ENCODE data around the gene GANAB.

GANAB gene

DNA sequence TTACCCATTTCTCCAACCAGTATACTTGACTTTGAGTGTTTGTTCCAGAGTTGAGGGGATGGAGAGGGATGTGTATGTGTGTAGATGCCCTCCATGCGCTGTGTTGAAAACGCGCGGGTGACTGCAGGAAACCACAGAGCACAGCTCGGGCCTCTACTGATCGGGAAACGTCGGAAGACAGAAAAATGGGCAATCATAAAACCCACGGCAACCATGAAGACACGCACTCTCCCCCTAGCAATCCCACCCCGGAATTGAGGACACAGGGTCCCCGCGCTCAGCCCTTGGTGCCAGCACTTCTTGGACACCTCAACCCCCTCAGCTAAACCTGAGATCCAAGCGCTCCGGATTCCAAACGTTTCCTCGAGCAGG, 24.8 kb upstream of the GANAB start:
- peak overlapping the region; percentile 83 for H3K4me3 ChIP-seq (ENCODE audit: low read depth, low read length)
- H4K91ac ChIP-seq (ENCODE audit: low read depth, low read length), result peak overlapping the region; percentile 78
- peak overlapping the region; percentile 36 for H3K4ac ChIP-seq (ENCODE audit: low read depth, low read length)
- peak overlapping the region; percentile 91 for H3K27ac ChIP-seq (ENCODE audit: low read depth, low read length)
- H2BK12ac ChIP-seq (ENCODE audit: low read length), result no peak overlapping the region
- no peaks in the 10 kb centered on the region for H3K27me3 ChIP-seq (ENCODE audit: insufficient read depth, low read length)
- no CpG with 5 or more reads among the region's 17 CpGs for WGBS (ENCODE audit: extremely low coverage, insufficient coverage, insufficient read length)
- peak overlapping the region; percentile 72 for H2BK120ac ChIP-seq (ENCODE audit: insufficient read depth, low read length, poor library complexity)
- H3K4me2 ChIP-seq (ENCODE audit: low read length), result peak overlapping the region; percentile 83
- peak overlapping the region; percentile 86 for H3K9ac ChIP-seq (ENCODE audit: low read length)
- no peaks in the 10 kb centered on the region for H3K9me3 ChIP-seq (ENCODE audit: insufficient read depth, low read depth, low read length)
- H3K4me1 ChIP-seq (ENCODE audit: control insufficient read depth in 1 of 2, insufficient read depth in 2 of 2, low read length in 2 of 2), result peaks cover 8 to 14% of the 10 kb centered on the region in 2 experiments
- peak overlapping the region; percentile 91 for H4K8ac ChIP-seq (ENCODE audit: low read depth, low read length)
- peak overlapping the region; percentile 75 for H4K12ac ChIP-seq (ENCODE audit: low read depth, low read length)
- peak in 1 of 2 donors; percentile 47 for DNase-seq
- H3K79me1 ChIP-seq (ENCODE audit: low read length), result peaks cover 12% of the 10 kb centered on the region
- peak overlapping the region; percentile 94 for H2AFZ ChIP-seq (ENCODE audit: insufficient read depth, low read length, poor library complexity)
- peaks cover 10% of the 10 kb centered on the region for H3K79me2 ChIP-seq (ENCODE audit: control insufficient read depth, insufficient read depth, low read length, poor library complexity)
- H3K23ac ChIP-seq (ENCODE audit: low read length), result no peak overlapping the region
- peaks cover 14 to 22% of the 10 kb centered on the region in 2 experiments for H3K36me3 ChIP-seq (ENCODE audit: control insufficient read depth in 1 of 2, insufficient read depth in 2 of 2, low read length in 2 of 2)
- H3K14ac ChIP-seq (ENCODE audit: low read length), result peak overlapping the region; percentile 89
- no peak overlapping the region for H3K18ac ChIP-seq (ENCODE audit: low read length)
- H2AK5ac ChIP-seq (ENCODE audit: low read length), result no peak overlapping the region
- peak overlapping the region; percentile 80 for H2BK5ac ChIP-seq (ENCODE audit: low read depth, low read length, poor library complexity)

DNA sequence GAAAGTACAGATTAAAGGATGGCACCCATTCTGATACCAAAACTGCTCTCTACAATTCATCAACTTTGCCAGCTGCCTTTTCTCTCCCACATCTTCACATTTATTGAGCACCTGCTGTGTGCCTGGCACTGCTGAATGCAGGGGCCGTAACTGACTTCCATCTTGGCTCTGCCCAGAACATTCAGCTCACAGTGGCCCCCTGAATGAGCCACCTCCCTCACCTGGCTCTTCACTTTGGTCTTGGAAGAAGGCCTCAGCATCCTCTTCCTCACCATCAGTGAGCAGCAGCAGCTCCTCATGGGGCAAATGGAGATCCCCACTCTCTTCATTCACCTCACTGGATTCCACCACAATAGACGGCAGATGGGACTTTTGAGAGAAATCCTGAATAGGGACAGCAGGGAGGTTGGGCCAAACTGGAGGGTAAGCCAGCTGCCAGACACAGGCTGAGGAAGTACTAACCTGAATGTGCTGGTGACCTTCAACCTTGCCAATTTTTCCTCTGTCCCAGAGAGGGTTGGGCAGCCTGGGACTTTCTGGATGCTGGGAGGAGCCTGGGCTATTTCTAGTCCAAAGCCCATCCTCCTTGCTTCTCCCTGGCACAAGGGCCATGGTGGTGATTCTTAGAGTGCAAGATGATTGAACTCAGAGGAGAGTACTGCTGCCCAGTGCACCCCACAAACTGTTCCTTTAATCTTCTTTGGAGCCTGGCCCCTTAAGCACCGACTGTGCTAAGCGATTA, 23.2 kb upstream of the GANAB start:
- peak overlapping the region; percentile 8 for H4K12ac ChIP-seq (ENCODE audit: low read depth, low read length)
- no peak overlapping the region for H4K8ac ChIP-seq (ENCODE audit: low read depth, low read length)
- H2AFZ ChIP-seq (ENCODE audit: insufficient read depth, low read length, poor library complexity), result no peak overlapping the region
- peaks cover 23% of the 10 kb centered on the region for H3K79me1 ChIP-seq (ENCODE audit: low read length)
- no CpG with 5 or more reads among the region's 4 CpGs for WGBS (ENCODE audit: extremely low coverage, insufficient coverage, insufficient read length)
- H3K27ac ChIP-seq (ENCODE audit: low read depth, low read length), result no peak overlapping the region
- H3K36me3 ChIP-seq (ENCODE audit: control insufficient read depth in 1 of 2, insufficient read depth in 2 of 2, low read length in 2 of 2), result peaks cover 14 to 20% of the 10 kb centered on the region in 2 experiments
- no peak overlapping the region for H3K23ac ChIP-seq (ENCODE audit: low read length)
- no peak overlapping the region for H3K14ac ChIP-seq (ENCODE audit: low read length)
- H3K27me3 ChIP-seq (ENCODE audit: insufficient read depth, low read length), result no peaks in the 10 kb centered on the region
- no peaks in the 10 kb centered on the region for H3K9me3 ChIP-seq (ENCODE audit: insufficient read depth, low read depth, low read length)
- H3K9ac ChIP-seq (ENCODE audit: low read length), result no peak overlapping the region
- H3K4me2 ChIP-seq (ENCODE audit: low read length), result no peak overlapping the region
- no peak overlapping the region for H3K18ac ChIP-seq (ENCODE audit: low read length)
- peaks cover 13 to 17% of the 10 kb centered on the region in 2 experiments for H3K4me1 ChIP-seq (ENCODE audit: control insufficient read depth in 1 of 2, insufficient read depth in 2 of 2, low read length in 2 of 2)
- DNase-seq, result no peak
- H2BK120ac ChIP-seq (ENCODE audit: insufficient read depth, low read length, poor library complexity), result no peak overlapping the region
- no peak overlapping the region for H3K4ac ChIP-seq (ENCODE audit: low read depth, low read length)
- no peak overlapping the region for H3K4me3 ChIP-seq (ENCODE audit: low read depth, low read length)
- H2BK12ac ChIP-seq (ENCODE audit: low read length), result no peak overlapping the region
- peaks cover 24% of the 10 kb centered on the region for H3K79me2 ChIP-seq (ENCODE audit: control insufficient read depth, insufficient read depth, low read length, poor library complexity)
- no peak overlapping the region for H2BK5ac ChIP-seq (ENCODE audit: low read depth, low read length, poor library complexity)
- H4K91ac ChIP-seq (ENCODE audit: low read depth, low read length), result no peak overlapping the region
- H2AK5ac ChIP-seq (ENCODE audit: low read length), result no peak overlapping the region

DNA sequence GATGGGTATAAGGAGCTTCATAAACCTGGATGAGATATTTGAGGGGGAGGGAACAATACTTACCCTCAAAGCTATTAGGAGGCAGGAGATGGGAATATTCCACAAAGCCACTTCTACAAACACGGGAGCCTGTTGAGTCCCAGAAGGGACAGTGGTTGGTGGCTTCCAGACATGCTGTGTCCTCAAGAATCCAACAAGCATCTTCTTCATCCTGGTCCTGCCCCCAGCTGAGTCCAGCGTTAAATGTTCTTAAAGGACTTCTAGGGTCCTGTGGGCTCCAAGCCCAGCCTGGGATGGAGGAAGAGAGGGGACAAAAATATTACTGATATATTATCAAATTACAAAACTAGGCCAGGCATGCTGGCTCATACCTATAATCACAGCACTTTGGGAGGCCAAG, 21.0 kb upstream of the GANAB start:
- H2BK12ac ChIP-seq (ENCODE audit: low read length), result no peak overlapping the region
- H4K91ac ChIP-seq (ENCODE audit: low read depth, low read length), result no peak overlapping the region
- WGBS (ENCODE audit: extremely low coverage, insufficient coverage, insufficient read length), result no CpG with 5 or more reads among the region's 2 CpGs
- H3K9me3 ChIP-seq (ENCODE audit: insufficient read depth, low read depth, low read length), result no peaks in the 10 kb centered on the region
- no peak overlapping the region for H2BK5ac ChIP-seq (ENCODE audit: low read depth, low read length, poor library complexity)
- no peak overlapping the region for H2AK5ac ChIP-seq (ENCODE audit: low read length)
- peaks cover 11 to 24% of the 10 kb centered on the region in 2 experiments for H3K36me3 ChIP-seq (ENCODE audit: control insufficient read depth in 1 of 2, insufficient read depth in 2 of 2, low read length in 2 of 2)
- H3K79me2 ChIP-seq (ENCODE audit: control insufficient read depth, insufficient read depth, low read length, poor library complexity), result peaks cover 24% of the 10 kb centered on the region
- no peak overlapping the region for H2BK120ac ChIP-seq (ENCODE audit: insufficient read depth, low read length, poor library complexity)
- peaks cover 10 to 12% of the 10 kb centered on the region in 2 experiments for H3K4me1 ChIP-seq (ENCODE audit: control insufficient read depth in 1 of 2, insufficient read depth in 2 of 2, low read length in 2 of 2)
- no peak overlapping the region for H3K4me3 ChIP-seq (ENCODE audit: low read depth, low read length)
- H3K23ac ChIP-seq (ENCODE audit: low read length), result no peak overlapping the region
- no peak for DNase-seq
- no peak overlapping the region for H3K9ac ChIP-seq (ENCODE audit: low read length)
- H3K18ac ChIP-seq (ENCODE audit: low read length), result no peak overlapping the region
- no peak overlapping the region for H3K4ac ChIP-seq (ENCODE audit: low read depth, low read length)
- no peak overlapping the region for H3K27ac ChIP-seq (ENCODE audit: low read depth, low read length)
- no peak overlapping the region for H4K8ac ChIP-seq (ENCODE audit: low read depth, low read length)
- H3K27me3 ChIP-seq (ENCODE audit: insufficient read depth, low read length), result no peaks in the 10 kb centered on the region
- H4K12ac ChIP-seq (ENCODE audit: low read depth, low read length), result no peak overlapping the region
- no peak overlapping the region for H2AFZ ChIP-seq (ENCODE audit: insufficient read depth, low read length, poor library complexity)
- no peak overlapping the region for H3K4me2 ChIP-seq (ENCODE audit: low read length)
- no peak overlapping the region for H3K14ac ChIP-seq (ENCODE audit: low read length)
- peaks cover 23% of the 10 kb centered on the region for H3K79me1 ChIP-seq (ENCODE audit: low read length)

DNA sequence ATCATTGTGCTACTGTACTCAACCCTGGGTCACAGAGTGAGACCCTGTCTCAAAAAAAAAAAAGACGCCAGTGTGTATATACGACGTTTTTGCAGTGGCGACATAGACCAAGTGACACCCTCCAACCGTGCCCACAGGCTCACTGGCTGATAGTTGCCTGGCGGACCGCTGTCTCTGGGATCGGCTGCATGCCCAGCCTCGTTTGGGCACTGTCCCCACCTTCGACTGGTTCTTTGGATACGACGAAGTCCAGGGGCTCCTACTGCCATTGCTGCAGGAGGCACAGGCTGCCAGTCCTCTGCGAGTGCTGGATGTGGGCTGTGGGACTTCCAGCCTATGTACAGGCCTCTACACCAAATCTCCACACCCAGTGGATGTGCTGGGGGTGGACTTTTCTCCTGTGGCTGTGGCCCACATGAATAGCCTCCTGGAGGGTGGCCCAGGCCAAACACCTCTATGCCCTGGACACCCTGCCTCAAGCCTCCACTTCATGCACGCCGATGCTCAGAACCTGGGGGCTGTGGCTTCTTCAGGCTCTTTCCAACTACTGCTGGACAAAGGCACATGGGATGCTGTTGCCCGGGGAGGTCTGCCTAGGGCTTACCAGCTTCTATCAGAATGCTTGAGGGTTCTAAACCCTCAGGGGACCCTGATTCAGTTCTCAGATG, 20.0 kb upstream of the GANAB start:
- Histone ChIP-seq H2AFZ (ENCODE audit: insufficient read depth, low read length, poor library complexity) (no peak overlapping the region), H3K23ac (ENCODE audit: low read length) (no peak overlapping the region), H3K4me1 (ENCODE audit: control insufficient read depth in 1 of 2, insufficient read depth in 2 of 2, low read length in 2 of 2) (peaks cover 10% of the 10 kb centered on the region in 2 experiments), H4K8ac (ENCODE audit: low read depth, low read length) (no peak overlapping the region), H2AK5ac (ENCODE audit: low read length) (no peak overlapping the region), H3K4me3 (ENCODE audit: low read depth, low read length) (peak overlapping the region; percentile 23), H2BK5ac (ENCODE audit: low read depth, low read length, poor library complexity) (no peak overlapping the region), H2BK120ac (ENCODE audit: insufficient read depth, low read length, poor library complexity) (no peak overlapping the region), H3K9me3 (ENCODE audit: insufficient read depth, low read depth, low read length) (no peaks in the 10 kb centered on the region), H4K91ac (ENCODE audit: low read depth, low read length) (peak overlapping the region; percentile 75), H3K27me3 (ENCODE audit: insufficient read depth, low read length) (no peaks in the 10 kb centered on the region), H3K36me3 (ENCODE audit: control insufficient read depth in 1 of 2, insufficient read depth in 2 of 2, low read length in 2 of 2) (peaks cover 13 to 28% of the 10 kb centered on the region in 2 experiments), H3K18ac (ENCODE audit: low read length) (peak overlapping the region; percentile 49), H3K79me1 (ENCODE audit: low read length) (peaks cover 16% of the 10 kb centered on the region), H4K12ac (ENCODE audit: low read depth, low read length) (peak overlapping the region; percentile 0), H3K14ac (ENCODE audit: low read length) (peak overlapping the region; percentile 87), H3K27ac (ENCODE audit: low read depth, low read length) (no peak overlapping the region), H3K79me2 (ENCODE audit: control insufficient read depth, insufficient read depth, low read length, poor library complexity) (peaks cover 18% of the 10 kb centered on the region), H3K4ac (ENCODE audit: low read depth, low read length) (peak overlapping the region; percentile 93), H3K4me2 (ENCODE audit: low read length) (peak overlapping the region; percentile 68), H2BK12ac (ENCODE audit: low read length) (no peak overlapping the region), H3K9ac (ENCODE audit: low read length) (no peak overlapping the region)
- DNase-seq, result no peak
- no CpG with 5 or more reads among the region's 16 CpGs for WGBS (ENCODE audit: extremely low coverage, insufficient coverage, insufficient read length)
